ENCODE data around the gene RNASEH2A. TPM values are rescaled to one million over a fixed set of nuclear protein-coding genes. Genes with fewer than 3 reads are reported as not detected.
A peak's percentile ranks its signal among the peaks of the same experiment; 100 is the strongest.

RNASEH2A gene
- polyA plus RNA-seq, 2 of the 4 experiments (the other 2 are of a cell fraction) = 37.2 to 45.5 TPM

GRCh38 chr19:12766051-12766521 is 40.3 kb upstream of the RNASEH2A start:
- FAIRE-seq (no peak), DNase-seq (ENCODE audit: low read depth in 1 of 2, low spot score in 1 of 2) (peak; percentile 82 to 84), ATAC-seq (peak; percentile 97)
- no peaks in the 10 kb centered on the region for H3K4me1 ChIP-seq
- POLR2A ChIA-PET = interaction anchor here (1.0 to 2.1 kb wide), 6 partner anchors 23 to 37 kb away, joined by 3 to 32 read pairs (median 3); partner anchors contain the start of genes GET3 and JUNB
- TF ChIP-seq HMGXB4 (CRISPR knock-in tag; IDR thresholded peaks at IDR 0.05; ENCODE audit: borderline replicate concordance) = no peak
- 0 out of 2 replicates have a peak, but pooled peaks have one; percentile 31 for TF ChIP-seq MAX (IDR thresholded peaks at IDR 0.05)
- no peak for TF ChIP-seq FOSB (CRISPR knock-in tag; IDR thresholded peaks at IDR 0.05)
- no peak for TF ChIP-seq HOXA7 (CRISPR knock-in tag; IDR thresholded peaks at IDR 0.05)
- no peak for TF ChIP-seq ZNF302 (CRISPR knock-in tag; IDR thresholded peaks at IDR 0.05)
- TF ChIP-seq HOXB5 (CRISPR knock-in tag; IDR thresholded peaks at IDR 0.05) = no peak
- no peak for TF ChIP-seq ZC3H11A (IDR thresholded peaks at IDR 0.05)
- peak; percentile 23; the same call in 1 of the 2 replicates for TF ChIP-seq POLR2A (IDR thresholded peaks at IDR 0.05; ENCODE audit: low read length)
- no peak for TF ChIP-seq MAZ (IDR thresholded peaks at IDR 0.05; ENCODE audit: borderline replicate concordance, low read depth, low read length)
- TF ChIP-seq E2F6 (IDR thresholded peaks at IDR 0.05; ENCODE audit: borderline replicate concordance, low read depth) = no peak
- TF ChIP-seq POLR2AphosphoS2 (conservative IDR thresholded peaks at IDR 0.05; ENCODE audit: low read length) = no peak
- peak; percentile 78 for TF ChIP-seq CTCF (IDR thresholded peaks at IDR 0.05)
- no peak for TF ChIP-seq MYC (IDR thresholded peaks at IDR 0.05; ENCODE audit: borderline replicate concordance, low read length)
- no peak for TF ChIP-seq CBX2 (IDR thresholded peaks at IDR 0.05; ENCODE audit: borderline replicate concordance, low read depth)
- TF ChIP-seq RNF2 (IDR thresholded peaks at IDR 0.05; ENCODE audit: borderline replicate concordance, low read depth) = no peak
- TF ChIP-seq TFCP2L1 (CRISPR knock-in tag; IDR thresholded peaks at IDR 0.05) = no peak
- TF ChIP-seq JUN (IDR thresholded peaks at IDR 0.05) = peak in 1 of 2 experiments; percentile 26; a peak in 1 of 5 replicates
- TF ChIP-seq SMC3 (IDR thresholded peaks at IDR 0.05) = peak; percentile 85
- TF ChIP-seq HES2 (IDR thresholded peaks at IDR 0.05) = no peak
- no peak for TF ChIP-seq ZSCAN20 (CRISPR knock-in tag; IDR thresholded peaks at IDR 0.05)
- TF ChIP-seq RCOR1 (IDR thresholded peaks at IDR 0.05; ENCODE audit: low read depth, low read length) = no peak
- TF ChIP-seq RFX5 (IDR thresholded peaks at IDR 0.05) = no peak
- TF ChIP-seq RAD21 (conservative IDR thresholded peaks at IDR 0.05 in 1 of 2, IDR thresholded peaks at IDR 0.05 in 1 of 2) = peak; percentile 69 to 80
- TF ChIP-seq SREBF2 (IDR thresholded peaks at IDR 0.05) = no peak
- no peak for TF ChIP-seq HOXB13 (CRISPR knock-in tag; IDR thresholded peaks at IDR 0.05; ENCODE audit: low read depth)
- TF ChIP-seq HEYL (CRISPR knock-in tag; IDR thresholded peaks at IDR 0.05) = no peak
- no peak for TF ChIP-seq TP53 (CRISPR knock-in tag; IDR thresholded peaks at IDR 0.05)
- no peak for TF ChIP-seq REST (IDR thresholded peaks at IDR 0.05)
- no peaks in the 10 kb centered on the region for H3K9me3 ChIP-seq
- H3K27ac ChIP-seq = peak overlapping the region; percentile 48 to 87; a peak in 5 of 6 replicates
- peak overlapping the region; percentile 58 for H3K4me2 ChIP-seq
- H3K4me3 ChIP-seq = peak overlapping the region; percentile 40
- CTCF ChIA-PET = interaction anchor here (0.6 to 38.2 kb wide), 32 partner anchors 3 to 328 kb away, joined by 3 to 901 read pairs (median 4); partner anchors contain the start of genes BEST2, DNASE2, GET3 and HOOK2
- WGBS (ENCODE audit: missing lambda C conversion rate) = 1% methylated on average over 11 of the region's 30 CpGs
